Measurements from ENCODE around the gene ESR1.

GRCh38 chr6:151911401-151911800 lies 103.9 kb downstream of the ESR1 start:
- peak in 1 of 2 donors; percentile 45 for TF ChIP-seq CTCF (conservative IDR thresholded peaks at IDR 0.05 in 1 of 2, IDR thresholded peaks at IDR 0.05 in 1 of 2; ENCODE audit: extremely low read depth in 1 of 2, insufficient read depth in 1 of 2, low read depth in 1 of 2, low read length in 2 of 2)
- no peak for TF ChIP-seq EZH2 (IDR thresholded peaks at IDR 0.05; ENCODE audit: borderline replicate concordance, low read length)
